ENCODE measurements around the gene UBE2J2. TPM values are rescaled to one million over a fixed set of nuclear protein-coding genes. Genes with fewer than 3 reads are reported as not detected.

Gene UBE2J2
- total RNA-seq, 1 donor = 51.4 TPM

DNA sequence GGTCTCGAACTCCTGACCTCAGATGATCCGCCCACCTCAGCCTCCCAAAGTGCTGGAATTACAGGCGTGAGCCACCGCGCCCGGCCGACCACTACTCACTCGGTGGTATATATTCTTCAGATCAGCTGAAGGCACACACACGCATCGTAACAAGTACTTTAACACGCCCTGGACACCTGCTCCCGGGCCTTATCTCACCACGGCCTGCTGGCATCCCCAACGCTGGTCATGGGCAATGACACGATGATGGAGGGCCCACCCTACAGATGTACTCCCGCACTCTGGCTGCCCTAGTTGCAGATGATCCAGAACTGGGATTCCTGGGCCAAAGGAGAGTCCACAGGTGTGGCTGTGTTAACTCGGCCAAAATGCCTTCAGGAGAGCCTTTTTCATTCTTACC lies 11.6 kb downstream of the UBE2J2 start:
- H3K4me3 ChIP-seq (ENCODE audit: low read depth, low read length) = no peak overlapping the region
- TF ChIP-seq, protein P1, sequence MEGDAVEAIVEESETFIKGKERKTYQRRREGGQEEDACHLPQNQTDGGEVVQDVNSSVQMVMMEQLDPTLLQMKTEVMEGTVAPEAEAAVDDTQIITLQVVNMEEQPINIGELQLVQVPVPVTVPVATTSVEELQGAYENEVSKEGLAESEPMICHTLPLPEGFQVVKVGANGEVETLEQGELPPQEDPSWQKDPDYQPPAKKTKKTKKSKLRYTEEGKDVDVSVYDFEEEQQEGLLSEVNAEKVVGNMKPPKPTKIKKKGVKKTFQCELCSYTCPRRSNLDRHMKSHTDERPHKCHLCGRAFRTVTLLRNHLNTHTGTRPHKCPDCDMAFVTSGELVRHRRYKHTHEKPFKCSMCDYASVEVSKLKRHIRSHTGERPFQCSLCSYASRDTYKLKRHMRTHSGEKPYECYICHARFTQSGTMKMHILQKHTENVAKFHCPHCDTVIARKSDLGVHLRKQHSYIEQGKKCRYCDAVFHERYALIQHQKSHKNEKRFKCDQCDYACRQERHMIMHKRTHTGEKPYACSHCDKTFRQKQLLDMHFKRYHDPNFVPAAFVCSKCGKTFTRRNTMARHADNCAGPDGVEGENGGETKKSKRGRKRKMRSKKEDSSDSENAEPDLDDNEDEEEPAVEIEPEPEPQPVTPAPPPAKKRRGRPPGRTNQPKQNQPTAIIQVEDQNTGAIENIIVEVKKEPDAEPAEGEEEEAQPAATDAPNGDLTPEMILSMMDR (IDR thresholded peaks at IDR 0.05; ENCODE audit: insufficient read depth, low read depth, low read length) = no peak
- DNase-seq (ENCODE audit: low read depth) = no peak

DNA sequence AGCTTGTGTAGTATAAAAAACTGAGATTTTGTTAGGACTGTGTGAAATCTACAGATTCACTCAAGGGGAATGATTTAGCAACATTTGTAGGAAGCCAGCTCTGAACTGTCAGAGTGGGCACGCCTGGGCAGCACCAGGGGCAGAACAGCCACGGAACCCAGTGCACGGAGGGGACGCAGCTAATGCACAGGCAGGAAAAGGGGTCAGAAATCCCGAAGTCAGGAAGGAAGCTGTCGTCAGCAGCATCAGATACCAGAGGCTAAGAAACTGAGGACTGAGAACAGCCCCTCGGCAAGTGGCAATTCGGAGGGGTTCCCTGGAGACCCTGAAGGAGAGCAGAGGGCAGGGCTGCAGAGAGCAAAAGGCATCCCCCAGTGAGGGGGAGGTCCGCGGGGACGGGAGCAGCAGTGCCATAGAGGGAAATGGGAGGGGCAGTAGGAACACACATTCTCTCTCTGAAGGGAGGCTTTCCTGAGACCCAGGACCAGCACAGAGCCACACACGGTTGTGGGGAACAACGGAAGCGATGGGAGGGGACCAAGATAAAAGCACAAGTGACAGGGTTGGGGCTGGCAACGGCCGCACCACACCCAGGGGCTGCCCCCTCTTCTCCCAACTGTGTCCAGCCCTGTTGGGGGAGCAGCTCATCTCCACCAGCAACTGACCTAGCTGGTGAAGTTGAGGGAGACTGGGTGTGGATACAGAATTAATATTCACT lies 12.7 kb downstream of the UBE2J2 start:
- TF ChIP-seq, protein P1 (IDR thresholded peaks at IDR 0.05; ENCODE audit: insufficient read depth, low read depth, low read length) = no peak
- H3K4me3 ChIP-seq (ENCODE audit: low read depth, low read length) = no peak overlapping the region
- no peak for DNase-seq (ENCODE audit: low read depth)

DNA sequence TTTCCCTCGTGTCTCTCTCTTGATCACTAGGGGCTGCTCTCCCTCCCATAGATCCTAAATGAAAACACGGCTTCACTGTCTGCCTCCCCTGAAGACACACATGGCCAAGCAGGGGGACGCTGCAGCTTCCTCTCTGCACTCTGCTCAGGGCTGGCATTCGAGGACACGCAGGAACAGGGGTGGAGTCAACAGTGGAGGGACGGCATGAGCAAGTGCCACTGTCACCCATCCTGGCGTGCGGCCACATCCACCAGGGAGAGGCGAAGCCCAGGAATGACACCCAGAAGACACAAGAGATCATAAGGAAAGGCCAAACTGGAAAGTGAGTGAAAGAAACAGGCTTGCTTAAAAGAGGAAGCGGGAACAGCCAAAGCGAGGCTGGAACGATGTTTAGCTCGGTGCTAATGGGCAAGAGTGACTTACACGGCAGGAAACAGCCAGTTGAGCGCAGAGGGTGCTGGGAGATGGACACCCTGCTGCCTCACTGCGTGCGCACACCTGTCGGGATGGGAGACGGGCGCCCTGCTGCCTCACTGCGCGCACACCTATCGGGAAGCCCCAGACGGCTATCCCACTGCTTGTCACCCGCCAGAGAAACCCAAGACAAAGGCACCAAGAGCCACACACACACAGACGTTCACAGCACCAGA lies 13.6 kb downstream of the UBE2J2 start:
- TF ChIP-seq, protein P1 (IDR thresholded peaks at IDR 0.05; ENCODE audit: insufficient read depth, low read depth, low read length) = no peak
- no peak overlapping the region for H3K4me3 ChIP-seq (ENCODE audit: low read depth, low read length)
- DNase-seq (ENCODE audit: low read depth) = no peak

DNA sequence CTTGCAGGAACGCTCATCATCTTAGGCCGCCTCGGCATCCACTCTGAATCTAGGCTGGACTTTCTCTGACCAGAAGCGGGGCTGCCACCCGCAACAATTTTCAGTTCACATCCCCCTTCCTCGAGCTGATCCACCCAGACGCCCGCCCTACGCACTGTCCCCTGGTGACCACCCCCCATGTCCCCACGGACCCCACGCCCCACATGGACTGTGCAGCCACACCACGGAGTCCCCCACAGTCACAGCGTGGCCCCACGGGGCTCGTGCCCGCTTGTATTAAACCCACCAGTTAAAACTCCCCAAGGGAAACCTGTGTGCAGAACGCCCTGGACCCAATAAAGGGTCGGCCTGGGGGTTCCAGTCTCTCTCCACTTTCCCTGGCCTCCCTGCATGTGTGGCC lies 14.1 kb downstream of the UBE2J2 start:
- TF ChIP-seq, protein P1 (IDR thresholded peaks at IDR 0.05; ENCODE audit: insufficient read depth, low read depth, low read length) = no peak
- no peak overlapping the region for H3K4me3 ChIP-seq (ENCODE audit: low read depth, low read length)
- DNase-seq (ENCODE audit: low read depth) = no peak

DNA sequence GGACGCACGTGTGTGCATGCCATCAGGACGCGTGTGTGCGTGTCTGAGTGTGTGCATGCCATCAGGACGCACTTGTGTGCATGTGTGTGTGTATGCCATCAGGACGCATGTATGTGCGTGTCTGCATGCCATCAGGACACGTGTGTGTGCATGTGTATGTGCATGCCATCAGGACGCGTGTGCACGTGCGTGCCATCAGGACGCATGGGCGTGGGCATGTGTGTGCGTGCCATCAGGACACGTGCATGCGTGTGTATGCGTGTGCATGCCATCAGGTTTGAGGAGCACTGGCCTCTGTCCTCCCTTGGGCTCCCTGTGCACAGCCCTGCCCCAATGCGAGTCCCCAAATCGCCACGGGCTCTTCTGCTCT lies 14.6 kb downstream of the UBE2J2 start:
- DNase-seq (ENCODE audit: low read depth) = no peak
- TF ChIP-seq, protein P1 (IDR thresholded peaks at IDR 0.05; ENCODE audit: insufficient read depth, low read depth, low read length) = no peak
- H3K4me3 ChIP-seq (ENCODE audit: low read depth, low read length) = no peak overlapping the region

DNA sequence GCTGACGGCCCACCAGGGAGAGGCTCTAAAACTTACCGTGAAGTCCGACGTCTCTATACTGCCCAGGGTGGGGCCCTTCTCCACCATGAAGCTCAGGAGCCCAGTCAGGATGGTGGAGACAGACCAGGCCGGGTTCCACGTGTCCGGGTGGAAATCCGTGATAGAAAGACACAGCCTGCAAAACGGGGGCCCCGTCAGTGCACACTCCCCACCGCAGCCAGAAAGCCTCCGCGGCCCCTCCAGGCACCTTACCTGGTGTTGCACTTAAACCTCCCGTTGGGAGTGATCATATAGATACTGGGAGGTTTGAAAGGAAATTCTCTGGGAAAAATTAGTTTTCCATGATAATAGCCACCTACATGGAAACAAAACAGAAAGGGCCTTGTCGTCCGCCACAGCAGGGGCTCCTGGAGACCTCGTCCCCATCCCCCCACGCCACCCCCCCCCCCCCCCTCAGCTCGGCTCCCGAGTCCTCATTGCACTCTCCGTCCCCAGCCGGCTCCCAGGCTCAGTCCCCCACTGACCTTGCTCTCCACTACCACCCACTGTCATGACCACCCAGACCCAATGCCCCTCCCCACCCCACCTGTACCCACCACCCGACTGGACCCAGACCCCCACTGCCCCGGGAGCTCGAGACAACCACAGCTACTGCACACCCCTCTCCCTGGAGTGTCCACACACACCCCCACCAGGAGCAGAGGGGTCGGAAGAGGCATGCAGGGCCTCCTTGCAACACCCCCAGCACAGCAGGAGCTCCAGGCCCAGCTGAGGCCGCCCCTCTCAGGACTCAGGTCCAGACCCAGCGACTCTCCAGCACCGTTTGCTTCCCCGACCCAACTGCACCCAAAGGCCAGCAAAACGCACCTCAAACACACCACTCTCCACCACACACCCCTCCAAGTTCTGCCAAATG lies 16.4 kb downstream of the UBE2J2 start:
- DNase-seq (ENCODE audit: low read depth) = no peak
- TF ChIP-seq, protein P1 (IDR thresholded peaks at IDR 0.05; ENCODE audit: insufficient read depth, low read depth, low read length) = no peak
- no peak overlapping the region for H3K4me3 ChIP-seq (ENCODE audit: low read depth, low read length)
